Colonic mucosa (tissue), 4 donors: Measurements from ENCODE around the gene TRIM15. TPM values are rescaled to one million over a fixed set of nuclear protein-coding genes. Genes with fewer than 3 reads are reported as not detected.

ENCODE experiments used
- DNase-seq: peaks from one replicate; pipeline ENCODE4 v3.0.0-alpha.2; 2020
- H3K27ac ChIP-seq: fragments of 200-600 bp; one replicate; pipeline ENCODE4 v1.8.0; 2021
- H3K27me3 ChIP-seq: fragments of 200-600 bp; one replicate; pipeline ENCODE4 v1.8.0; 2021
- H3K36me3 ChIP-seq: fragments of 200-600 bp; one replicate; pipeline ENCODE4 v1.8.0; 2021
- H3K4me1 ChIP-seq: fragments of 200-600 bp; one replicate; pipeline ENCODE4 v1.8.0; 2021; ENCODE audit warnings: mild to moderate bottlenecking
- H3K4me3 ChIP-seq: fragments of 200-600 bp; one replicate; pipeline ENCODE4 v1.8.0; 2021
- H3K9ac ChIP-seq, 2 donors: one replicate each; pipeline ENCODE4 v1.7.0; 2013; ENCODE audit warnings: control low read depth in 2 of 2, low read depth in 2 of 2, low read length in 2 of 2
- H3K9me3 ChIP-seq: fragments of 200-600 bp; one replicate; pipeline ENCODE4 v1.8.0; 2021
- intact Hi-C: fragments of 100-400 bp; cut with DNase I; formaldehyde crosslinking; loops from one replicate; pipeline ENCODE4 v1.14.1; 2022
- total RNA-seq, 2 donors: library from RNA; stranded (reverse); fragmentation: NEBNext Ultra II Directional in 1 of 2; extraction: Animal tissue kit (Norgen Biotek cat#: 25700) in 1 of 2; gene quantifications; one replicate each; pipeline ENCODE4 v1.2.1, GENCODE V29; 2021
- TF ChIP-seq, protein P1 (sequence below): fragments of 200-600 bp; IDR thresholded peaks from one replicate; pipeline ENCODE4 v1.8.0; 2022; ENCODE audit warnings: antibody characterized with exemption, mild to moderate bottlenecking
- donor health status: healthy.
- donor health status: DM: no; HTN: no; CAD: no.
- donor health status: DM: no; HTN: no; CAD: no.

Gene TRIM15
- total RNA-seq, 2 donors from 2014 or later: 26.8 to 47.3 TPM

DNA sequence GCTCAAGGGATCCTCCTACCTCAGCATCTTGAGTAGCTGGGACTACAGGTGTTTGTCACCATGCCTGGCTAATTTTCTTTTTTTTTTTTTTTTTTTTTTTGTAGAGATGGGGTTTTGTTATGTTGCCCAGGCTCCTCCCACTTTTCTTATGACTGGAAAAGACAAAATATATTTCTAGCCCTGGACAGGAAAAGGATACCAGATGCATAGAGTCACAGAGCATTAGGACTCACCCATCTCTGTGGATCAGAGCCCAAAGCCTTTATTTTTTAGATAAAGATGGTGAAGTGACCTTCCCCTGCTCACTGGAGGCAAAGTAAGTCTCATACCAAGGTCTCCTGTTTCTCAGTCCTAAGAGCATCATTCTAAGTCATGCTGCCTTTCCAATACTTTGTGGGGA lies 5.8 kb upstream of the TRIM15 start:
- intact Hi-C loops: no loop called here
- H3K4me1 ChIP-seq: no peaks in the 10 kb centered on the region
- no peak overlapping the region for H3K9ac ChIP-seq
- H3K9me3 ChIP-seq: no peaks in the 10 kb centered on the region
- TF ChIP-seq, protein P1, sequence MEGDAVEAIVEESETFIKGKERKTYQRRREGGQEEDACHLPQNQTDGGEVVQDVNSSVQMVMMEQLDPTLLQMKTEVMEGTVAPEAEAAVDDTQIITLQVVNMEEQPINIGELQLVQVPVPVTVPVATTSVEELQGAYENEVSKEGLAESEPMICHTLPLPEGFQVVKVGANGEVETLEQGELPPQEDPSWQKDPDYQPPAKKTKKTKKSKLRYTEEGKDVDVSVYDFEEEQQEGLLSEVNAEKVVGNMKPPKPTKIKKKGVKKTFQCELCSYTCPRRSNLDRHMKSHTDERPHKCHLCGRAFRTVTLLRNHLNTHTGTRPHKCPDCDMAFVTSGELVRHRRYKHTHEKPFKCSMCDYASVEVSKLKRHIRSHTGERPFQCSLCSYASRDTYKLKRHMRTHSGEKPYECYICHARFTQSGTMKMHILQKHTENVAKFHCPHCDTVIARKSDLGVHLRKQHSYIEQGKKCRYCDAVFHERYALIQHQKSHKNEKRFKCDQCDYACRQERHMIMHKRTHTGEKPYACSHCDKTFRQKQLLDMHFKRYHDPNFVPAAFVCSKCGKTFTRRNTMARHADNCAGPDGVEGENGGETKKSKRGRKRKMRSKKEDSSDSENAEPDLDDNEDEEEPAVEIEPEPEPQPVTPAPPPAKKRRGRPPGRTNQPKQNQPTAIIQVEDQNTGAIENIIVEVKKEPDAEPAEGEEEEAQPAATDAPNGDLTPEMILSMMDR: no peak
- no peak overlapping the region for H3K4me3 ChIP-seq
- no peaks in the 10 kb centered on the region for H3K27me3 ChIP-seq
- no peaks in the 10 kb centered on the region for H3K36me3 ChIP-seq
- H3K27ac ChIP-seq: no peak overlapping the region
- DNase-seq: no peak

DNA sequence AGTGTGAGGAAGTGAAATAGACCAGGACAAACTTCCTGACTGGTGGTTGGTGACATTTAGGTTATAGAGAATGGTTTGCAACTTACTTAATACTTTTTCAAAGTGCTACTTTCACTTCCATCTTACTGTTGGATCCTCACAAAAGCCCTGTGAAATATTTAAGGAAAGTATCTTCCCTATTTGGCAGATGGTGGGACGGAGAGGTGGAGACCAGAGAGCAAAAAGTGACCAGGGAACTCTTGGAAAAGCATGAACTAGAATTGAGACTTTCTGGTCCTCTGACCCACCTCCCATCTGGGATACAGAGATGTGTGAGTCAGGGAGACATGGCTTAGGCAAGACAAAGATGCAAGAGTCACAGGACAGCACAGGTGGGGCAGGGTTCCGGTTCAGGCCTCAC lies 5.3 kb upstream of the TRIM15 start:
- no peak overlapping the region for H3K4me3 ChIP-seq
- no peaks in the 10 kb centered on the region for H3K4me1 ChIP-seq
- H3K27ac ChIP-seq: no peak overlapping the region
- TF ChIP-seq, protein P1: no peak
- no peaks in the 10 kb centered on the region for H3K27me3 ChIP-seq
- H3K9ac ChIP-seq: no peak overlapping the region
- H3K9me3 ChIP-seq: no peaks in the 10 kb centered on the region
- H3K36me3 ChIP-seq: no peaks in the 10 kb centered on the region
- intact Hi-C loops: no loop called here
- no peak for DNase-seq

DNA sequence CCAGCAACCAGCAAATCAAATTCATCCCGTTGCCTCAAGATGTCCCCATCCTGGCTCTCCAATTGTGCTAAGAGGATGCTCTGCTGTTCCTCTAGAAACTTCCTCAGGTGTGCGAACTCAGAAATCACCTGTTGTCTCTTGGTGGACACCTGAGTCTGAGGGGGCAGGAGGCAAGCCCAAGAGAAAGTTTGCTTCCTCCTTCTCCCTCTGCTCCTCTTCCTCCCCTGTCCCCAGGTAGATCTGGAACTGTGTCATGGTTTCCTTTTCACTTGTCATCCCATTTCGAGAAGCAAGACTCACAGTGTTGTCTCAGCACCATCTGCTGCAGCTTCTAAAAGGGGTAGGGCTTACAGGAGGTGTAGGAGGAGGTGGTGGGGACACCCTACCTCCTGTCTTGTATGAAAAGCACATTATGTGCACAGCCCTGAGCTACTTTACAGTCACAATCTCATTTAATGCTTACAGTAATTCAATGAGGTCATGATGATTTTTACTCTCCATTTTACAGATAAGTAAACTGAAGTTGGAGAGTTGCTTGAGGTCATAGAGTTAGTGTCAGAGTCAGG lies 4.8 kb upstream of the TRIM15 start:
- no peak for DNase-seq
- intact Hi-C loops: no loop called here
- Histone ChIP-seq H3K4me1 (no peaks in the 10 kb centered on the region), H3K4me3 (no peak overlapping the region), H3K27ac (no peak overlapping the region), H3K36me3 (no peaks in the 10 kb centered on the region), H3K9ac (no peak overlapping the region), H3K27me3 (no peaks in the 10 kb centered on the region), H3K9me3 (no peaks in the 10 kb centered on the region)
- TF ChIP-seq, protein P1: no peak

DNA sequence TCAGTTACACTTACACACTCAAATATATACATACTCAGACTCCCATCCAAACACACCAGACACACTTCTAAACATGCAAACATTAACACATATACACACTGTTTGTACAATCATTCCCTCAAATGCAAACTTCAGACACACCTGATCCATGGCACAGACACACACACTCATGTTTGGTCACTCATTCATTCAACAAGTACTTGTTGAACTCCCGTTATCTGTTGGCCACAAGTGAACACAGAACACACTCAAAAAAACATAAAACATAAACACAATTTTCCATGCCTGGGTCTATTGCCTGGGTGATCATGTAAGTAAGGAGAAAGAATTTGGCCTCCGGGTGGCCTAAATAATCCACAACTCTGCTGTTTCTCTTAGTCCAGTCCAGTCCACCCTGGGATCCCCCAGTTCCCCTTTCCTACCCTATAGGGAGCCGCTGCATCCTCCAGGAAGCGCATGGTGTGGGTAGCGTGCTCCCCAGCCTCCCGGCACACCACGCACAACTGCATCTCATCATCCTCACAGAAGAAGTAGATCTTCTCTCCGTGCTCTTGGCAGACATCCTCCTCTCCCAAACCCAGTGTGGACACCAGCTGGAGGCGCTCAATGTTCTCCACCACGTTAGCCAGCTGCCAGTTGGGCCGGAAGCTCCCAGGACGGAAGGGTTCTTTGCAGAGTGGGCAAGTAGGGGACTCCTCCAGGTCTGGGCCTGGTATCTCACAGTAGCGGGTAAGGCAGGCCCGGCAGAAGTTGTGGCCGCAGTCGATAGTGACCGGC lies 3.1 kb upstream of the TRIM15 start:
- Histone ChIP-seq H3K36me3 (no peaks in the 10 kb centered on the region), H3K27ac (no peak overlapping the region), H3K9ac (no peak overlapping the region), H3K9me3 (no peaks in the 10 kb centered on the region), H3K27me3 (no peaks in the 10 kb centered on the region), H3K4me3 (no peak overlapping the region), H3K4me1 (no peaks in the 10 kb centered on the region)
- TF ChIP-seq, protein P1: no peak
- intact Hi-C loops: no loop called here
- DNase-seq: no peak

DNA sequence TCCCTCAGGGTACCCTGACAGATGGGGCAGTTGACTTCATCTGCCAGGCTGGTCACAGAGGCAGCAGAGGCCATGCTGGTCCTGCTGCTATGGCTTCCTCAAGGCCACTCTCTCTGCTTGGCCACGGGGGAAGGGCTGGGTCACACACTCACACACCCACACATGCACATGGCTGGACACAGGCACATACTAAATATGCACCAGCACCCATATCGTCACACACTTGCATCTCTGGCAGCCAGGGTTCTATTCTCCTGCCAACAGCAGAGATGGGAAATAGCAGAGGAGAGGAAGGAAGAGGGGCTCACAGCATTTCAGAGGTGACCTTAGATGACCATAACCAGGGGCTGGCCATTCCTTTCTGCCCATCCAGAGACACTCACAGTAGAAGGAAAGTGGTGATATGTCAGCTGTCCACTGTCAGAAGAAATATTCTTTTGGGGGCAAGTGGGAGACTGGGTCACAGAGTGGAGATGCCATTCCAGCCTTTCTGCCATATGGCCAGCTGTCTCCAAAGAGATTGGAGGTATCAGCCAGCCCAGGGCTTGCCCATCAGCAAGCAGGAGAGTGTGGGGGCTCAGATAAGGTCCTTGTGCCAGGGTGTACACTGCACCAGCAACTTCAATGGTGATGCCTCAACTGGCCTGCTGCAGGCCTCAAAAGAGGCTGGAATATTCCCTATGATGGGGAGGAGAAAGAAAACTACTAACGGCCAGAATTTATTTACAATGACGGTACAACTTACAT lies 2.4 kb upstream of the TRIM15 start, which contains the start of gene TRIM10:
TRIM10 (minus strand) TSS at position 427 of the 747 bp plus-strand sequence; CDS start at position 74, 353 bp downstream.
- no peak for DNase-seq
- intact Hi-C loops: no loop called here
- TF ChIP-seq, protein P1: no peak
- H3K9me3 ChIP-seq: no peaks in the 10 kb centered on the region
- H3K27ac ChIP-seq: no peak within 1 kb of the TSS
- H3K9ac ChIP-seq: no peak within 1 kb of the TSS
- H3K4me3 ChIP-seq: no peak within 1 kb of the TSS
- H3K4me1 ChIP-seq: no peaks in the 10 kb centered on the region
- H3K27me3 ChIP-seq: no peaks in the 10 kb centered on the region
- H3K36me3 ChIP-seq: no peaks in the 10 kb centered on the region
